Limb (tissue), 2 donors: ENCODE results near the gene TSPAN19.

Experiments used
- DNase-seq, 2 donors: peaks; one replicate each; pipeline ENCODE4 v3.0.0-alpha.2; 2016; ENCODE audit errors: extremely low spot score in 2 of 2

The TSPAN19 gene

GRCh38 chr12:85002778-85003296, 33.2 kb downstream of the TSPAN19 start:
- DNase-seq = no peak

- no peak for DNase-seq
Measured at GRCh38 chr12:85000729-85001128, 35.3 kb downstream of the TSPAN19 start.

GRCh38 chr12:84998341-84998740, 37.7 kb downstream of the TSPAN19 start:
- no peak for DNase-seq

GRCh38 chr12:84996759-84997158, 39.3 kb downstream of the TSPAN19 start:
- DNase-seq = no peak

GRCh38 chr12:84995641-84996040, 40.4 kb downstream of the TSPAN19 start:
- DNase-seq = no peak

GRCh38 chr12:84994426-84994825, 41.7 kb downstream of the TSPAN19 start:
- DNase-seq = no peak

- DNase-seq = peak in 1 of 2 donors; percentile 43
Measured at GRCh38 chr12:84986586-84986985, 49.5 kb downstream of the TSPAN19 start.

GRCh38 chr12:84986117-84986516, 50.0 kb downstream of the TSPAN19 start:
- DNase-seq = no peak

GRCh38 chr12:84983289-84983688, 52.8 kb downstream of the TSPAN19 start:
- DNase-seq = no peak

GRCh38 chr12:84982888-84983287, 53.2 kb downstream of the TSPAN19 start:
- DNase-seq = no peak

GRCh38 chr12:84978921-84979320, 57.2 kb downstream of the TSPAN19 start:
- no peak for DNase-seq

- DNase-seq = no peak
Measured at GRCh38 chr12:84976133-84976532, 59.9 kb downstream of the TSPAN19 start.

GRCh38 chr12:84974155-84974815, 61.8 kb downstream of the TSPAN19 start:
- no peak for DNase-seq

GRCh38 chr12:84973026-84973425, 63.1 kb downstream of the TSPAN19 start:
- DNase-seq = no peak

- DNase-seq = no peak
Measured at GRCh38 chr12:84969226-84969625, 66.9 kb downstream of the TSPAN19 start.
